SKM-1 treated with dmso at 0.1 percent for 144 hours (cell line): Measurements from ENCODE around the gene SLC34A3.

ENCODE experiments used
- DNase-seq: peaks from one replicate; lab custom pipeline; 2025; ENCODE audit not compliant: unreplicated experiment; lab: John Stamatoyannopoulos, UW

The SLC34A3 gene

GRCh38 chr9:137275203-137275587, 44.5 kb downstream of the SLC34A3 start:
- DNase-seq: no peak

- DNase-seq: no peak
Observed at GRCh38 chr9:137275588-137276472, 45.1 kb downstream of the SLC34A3 start.

DNA sequence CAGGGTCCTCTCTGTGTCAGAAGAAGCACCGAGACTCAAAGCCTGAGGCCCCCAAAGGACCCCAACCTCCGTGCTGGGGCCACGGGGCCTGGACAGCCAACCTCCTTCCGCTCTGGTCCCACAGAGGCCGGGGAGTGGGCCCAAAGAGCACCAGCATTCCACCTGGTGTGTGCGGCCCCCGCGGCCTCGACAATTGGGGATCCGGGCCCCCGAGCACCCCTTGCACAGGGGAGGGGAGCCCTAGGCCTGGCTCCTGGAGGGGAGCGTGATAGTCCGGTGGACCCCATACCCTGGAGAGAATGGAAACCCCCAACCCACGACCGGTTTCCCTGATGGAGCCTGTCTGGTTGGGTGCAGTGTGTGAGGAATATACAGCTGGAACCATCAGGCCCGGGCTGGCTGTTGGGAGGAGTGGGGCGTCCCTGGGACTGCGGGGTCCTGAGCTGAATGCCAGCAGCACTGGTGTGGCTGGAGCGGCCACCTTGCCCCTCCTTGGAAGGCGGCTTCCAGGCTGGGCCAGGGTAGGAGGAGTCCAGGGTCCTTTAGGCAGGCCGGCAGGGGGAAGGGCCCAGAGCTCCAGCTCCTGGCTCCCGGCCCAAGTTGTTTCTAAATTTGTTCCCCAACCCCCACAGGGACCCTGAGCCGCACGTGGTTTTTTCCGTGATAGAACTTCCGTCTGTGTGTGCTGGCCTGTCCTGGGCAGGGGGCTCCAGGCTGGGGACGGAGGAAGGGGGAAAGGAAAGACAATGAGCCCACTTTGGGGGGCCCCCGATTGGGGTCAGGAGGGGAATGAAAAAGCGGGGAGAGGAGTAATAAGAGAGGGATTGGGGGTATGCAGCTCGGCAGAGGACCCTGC, 46.0 kb downstream of the SLC34A3 start:
- DNase-seq: peak; percentile 72

GRCh38 chr9:137277329-137278041, 46.8 kb downstream of the SLC34A3 start, which contains the start of gene TOR4A:
TSS of gene TOR4A (plus strand) at chr9:137277726. CDS start at chr9:137278690, 964 bp downstream.
- DNase-seq: peak; percentile 92

DNA sequence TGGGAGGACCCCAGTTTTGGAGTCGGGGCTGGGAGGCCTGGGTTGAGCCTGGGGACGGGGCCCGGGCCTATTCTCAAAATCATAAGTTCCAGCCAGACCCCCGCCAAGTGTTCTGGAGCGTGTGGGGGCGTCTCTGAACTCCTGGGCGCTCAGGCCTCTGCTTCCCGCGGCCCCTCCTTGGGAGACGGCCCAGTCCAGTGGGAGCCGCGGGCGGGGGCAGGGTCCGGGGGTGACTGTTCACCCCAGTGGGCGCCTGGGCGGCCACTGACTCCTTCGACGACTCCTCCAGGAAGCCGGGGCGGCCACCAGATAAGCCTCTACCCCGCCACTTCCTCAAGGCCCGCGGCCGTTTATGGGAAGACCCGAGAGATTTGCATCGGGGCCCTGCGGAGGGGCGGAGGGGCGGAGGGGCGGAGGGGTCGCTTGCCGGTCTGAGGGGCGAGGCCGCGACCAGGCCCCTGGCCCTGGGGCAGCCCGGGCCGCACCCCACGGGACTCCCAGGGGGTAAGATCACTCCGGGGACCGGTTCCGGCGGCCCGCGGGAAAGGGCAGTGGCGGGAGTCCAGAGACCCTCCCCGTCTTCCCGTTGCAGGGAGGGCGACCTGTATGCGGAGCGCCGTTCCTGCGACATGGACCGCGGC, 47.5 kb downstream of the SLC34A3 start:
- DNase-seq: peak; percentile 37

- DNase-seq: no peak
Observed at GRCh38 chr9:137278721-137279711, 48.3 kb downstream of the SLC34A3 start.

DNA sequence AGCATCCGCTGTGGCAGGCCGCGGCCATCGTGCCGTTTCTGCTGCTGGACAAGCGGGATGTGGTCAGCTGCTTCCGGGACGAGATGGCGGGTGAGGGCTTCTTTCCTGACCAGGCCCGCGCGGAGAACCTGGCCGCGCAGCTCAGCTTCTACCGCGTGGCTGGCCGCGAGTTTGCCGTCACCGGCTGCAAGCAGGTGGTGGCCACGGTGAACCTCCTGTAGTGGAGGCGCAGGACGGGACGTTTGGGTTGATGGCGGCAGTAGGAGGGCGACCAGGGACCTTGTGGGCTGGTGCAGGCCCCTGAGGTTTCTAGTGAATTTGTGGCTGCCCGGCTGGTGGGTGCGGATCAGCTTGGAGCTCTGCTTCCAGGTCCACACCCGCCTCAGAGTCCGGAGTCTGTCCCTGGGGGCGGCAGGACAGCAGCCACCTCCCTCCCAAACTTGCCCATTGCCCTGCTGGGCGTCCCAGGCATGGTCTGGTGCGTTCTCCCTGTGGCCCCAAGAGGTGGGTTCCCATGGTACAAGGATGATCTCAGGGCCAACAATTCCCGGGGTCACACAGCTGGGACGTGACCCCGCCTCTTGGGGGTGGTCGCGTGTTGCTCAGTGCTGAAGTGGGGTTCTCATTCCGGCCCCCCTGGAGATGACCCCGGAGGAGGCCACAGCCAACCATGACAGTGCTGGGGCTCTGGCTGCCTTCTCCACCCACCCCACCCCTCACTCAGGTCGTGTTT, 49.2 kb downstream of the SLC34A3 start:
- DNase-seq: no peak

DNA sequence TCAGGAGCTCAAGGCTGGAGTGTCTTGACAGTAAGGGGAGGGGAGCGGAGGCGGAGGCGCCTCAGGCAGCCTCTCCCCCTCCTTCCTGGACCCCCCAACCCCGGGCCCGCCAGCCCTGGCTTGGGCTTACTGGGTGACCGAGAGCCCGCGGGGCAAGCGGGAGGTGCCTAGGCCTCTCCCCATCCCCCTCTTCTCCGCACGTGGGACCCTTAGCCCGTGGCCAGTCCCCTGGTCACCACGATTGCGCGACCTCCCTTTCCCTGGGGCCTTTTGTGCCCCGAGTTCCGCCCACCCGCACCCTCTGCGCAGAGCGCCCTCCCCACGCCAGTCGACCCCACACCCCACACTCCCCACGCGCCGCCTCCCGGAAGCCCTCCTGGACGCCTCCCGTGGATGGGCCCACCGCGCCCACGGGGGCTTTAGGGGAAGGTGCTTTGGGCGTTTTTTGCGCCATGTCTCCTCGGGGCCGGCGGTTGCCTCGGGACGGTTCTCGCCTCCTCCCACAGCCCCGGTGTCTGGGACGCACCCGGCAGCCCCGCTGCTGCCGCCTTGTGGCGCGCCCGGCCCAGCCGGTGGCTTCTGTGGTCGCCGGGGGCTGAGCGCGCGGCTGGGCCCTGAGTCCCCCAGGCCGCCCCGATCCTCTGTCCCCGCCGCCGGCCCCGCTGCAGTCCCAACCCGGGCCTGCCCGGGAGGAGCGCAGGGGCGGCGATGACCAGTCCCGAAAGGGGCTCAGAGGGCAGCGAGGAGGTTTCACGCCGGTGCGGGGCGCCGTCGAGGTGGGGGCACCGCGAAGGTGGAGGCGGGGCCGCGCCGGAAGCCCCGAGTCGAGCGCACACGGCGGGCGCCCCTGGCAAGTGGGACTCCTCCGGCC, 50.0 kb downstream of the SLC34A3 start:
- no peak for DNase-seq

- no peak for DNase-seq
Observed at GRCh38 chr9:137281345-137282116, 50.8 kb downstream of the SLC34A3 start.
